PC-9 (cell line): ENCODE measurements around the gene MYOF. TPM values are rescaled to one million over a fixed set of nuclear protein-coding genes. Genes with fewer than 3 reads are reported as not detected.

Source experiments
- BruUV-seq: library from RNA; stranded (reverse); fragments of 400-500 nt; replicated peaks from 2 replicates; lab custom pipeline; 2021; lab: Mats Ljungman, UMichigan
- CTCF ChIA-PET: fragments of 300-600 bp; sonication (Branson Sonifier 250); formaldehyde crosslinking; loops from one replicate; lab custom pipeline; 2022; ENCODE audit warnings: antibody characterized with exemption; lab: Charles Lee
- POLR2A ChIA-PET: fragments of 300-600 bp; sonication (Branson Sonifier 250); formaldehyde crosslinking; loops from one replicate; lab custom pipeline; 2022; ENCODE audit warnings: antibody characterized with exemption; ENCODE audit not compliant: unreplicated experiment; lab: Charles Lee
- DNase-seq, 2 experiments: peaks; one replicate each; pipeline versions ENCODE4 v3.0.0 to v3.0.0-alpha.2; 2015 to 2022; ENCODE audit warnings: mixed read lengths in 1 of 2
- H2AFZ ChIP-seq: fragments of 200-600 bp; sonication (generic); 2 replicates; pipeline ENCODE4 v1.8.1; 2017; ENCODE audit warnings: antibody characterized with exemption
- H3F3A ChIP-seq: fragments of 200-600 bp; sonication (generic); 2 replicates; pipeline ENCODE4 v1.8.1; 2017; ENCODE audit warnings: antibody characterized with exemption, mild to moderate bottlenecking, low read depth; ENCODE audit not compliant: insufficient read depth
- H3K27ac ChIP-seq: fragments of 200-600 bp; sonication (generic); 2 replicates; pipeline ENCODE4 v1.6.1; 2016; ENCODE audit warnings: mixed run types
- H3K27me3 ChIP-seq: fragments of 200-600 bp; sonication (generic); 2 replicates; pipeline ENCODE4 v1.6.1; 2016; ENCODE audit warnings: low read depth, mixed run types; ENCODE audit not compliant: insufficient read depth
- H3K36me3 ChIP-seq: fragments of 200-600 bp; sonication (generic); 2 replicates; pipeline ENCODE4 v1.6.1; 2016; ENCODE audit warnings: low read depth, mixed run types
- H3K4me1 ChIP-seq: fragments of 200-600 bp; sonication (generic); replicated peaks from 2 replicates; pipeline ENCODE4 v1.6.1; 2016; ENCODE audit warnings: mixed run types; ENCODE audit not compliant: insufficient read depth
- H3K4me2 ChIP-seq: fragments of 200-600 bp; sonication (generic); 2 replicates; pipeline ENCODE4 v1.6.1; 2017; ENCODE audit warnings: mixed run types
- H3K4me3 ChIP-seq: fragments of 200-600 bp; sonication (generic); 2 replicates; pipeline ENCODE4 v1.6.1; 2016; ENCODE audit warnings: mixed run types
- H3K79me2 ChIP-seq: fragments of 200-600 bp; sonication (generic); 2 replicates; pipeline ENCODE4 v1.6.1; 2017; ENCODE audit warnings: low read depth, mixed run types
- H3K9me2 ChIP-seq: fragments of 200-600 bp; sonication (generic); 2 replicates; pipeline ENCODE4 v1.8.1; 2017; ENCODE audit warnings: mild to moderate bottlenecking; ENCODE audit not compliant: insufficient read depth
- H3K9me3 ChIP-seq: fragments of 200-600 bp; sonication (generic); 2 replicates; pipeline ENCODE4 v1.8.1; 2016; ENCODE audit warnings: low read depth; ENCODE audit not compliant: insufficient read depth
- H4K20me1 ChIP-seq: fragments of 200-600 bp; sonication (generic); 2 replicates; pipeline ENCODE4 v1.8.1; 2017; ENCODE audit not compliant: insufficient read depth
- EZH2 ChIP-seq: fragments of 200-600 bp; sonication (generic); IDR thresholded peaks from 2 replicates; pipeline ENCODE4 v1.8.0; 2017; ENCODE audit warnings: antibody characterized with exemption, low read depth
- intact Hi-C: fragments of 100-400 bp; cut with micrococcal nuclease; formaldehyde crosslinking; loops from one replicate; pipeline ENCODE4 v1.10.0; 2022; ENCODE audit not compliant: unreplicated experiment
- total RNA-seq: library from RNA; stranded (reverse); gene quantifications from 2 replicates; pipeline ENCODE4 v1.2.3, GENCODE V29; 2021
- TF ChIP-seq, protein P1 (sequence below): fragments of 200-600 bp; sonication (generic); conservative IDR thresholded peaks from 2 replicates; pipeline ENCODE4 v1.6.1; 2017; ENCODE audit warnings: mixed run types, antibody characterized with exemption, mild to moderate bottlenecking, moderate library complexity

MYOF gene
- total RNA-seq, 1 experiment from 2014 or later, result 274 TPM

DNA sequence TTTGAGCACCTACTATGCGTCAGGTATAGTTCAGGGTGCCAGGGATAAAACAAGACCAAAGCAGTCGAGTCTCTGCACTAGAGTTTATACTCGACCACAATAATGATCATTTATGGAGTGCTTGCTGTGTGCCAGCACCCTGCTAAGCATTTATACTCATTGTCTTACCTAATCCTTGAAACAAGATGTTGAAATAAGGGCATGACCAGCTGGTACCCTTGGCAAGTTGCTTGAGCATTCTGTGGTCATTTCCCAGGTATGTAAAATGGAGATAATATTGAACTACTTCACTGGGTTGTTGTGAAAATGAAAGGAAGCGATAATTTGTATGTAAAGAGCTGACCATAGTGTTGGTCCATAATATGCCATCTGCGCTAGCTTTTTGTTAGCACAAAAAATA is 223.0 kb downstream of the MYOF start:
- POLR2A ChIA-PET, result no interaction called here
- H3K4me3 ChIP-seq, result no peak overlapping the region
- intact Hi-C loops, result no loop called here

More for the DNA sequence above, 223.0 kb downstream of the MYOF start:
- Histone ChIP-seq H3F3A (no peaks in the 10 kb centered on the region), H3K27me3 (no peaks in the 10 kb centered on the region), H3K4me1 (no peaks in the 10 kb centered on the region), H2AFZ (no peak overlapping the region), H3K9me3 (no peaks in the 10 kb centered on the region), H4K20me1 (no peaks in the 10 kb centered on the region), H3K4me2 (no peak overlapping the region), H3K9me2 (no peaks in the 10 kb centered on the region), H3K27ac (no peak overlapping the region), H3K79me2 (no peaks in the 10 kb centered on the region), H3K36me3 (no peaks in the 10 kb centered on the region)
- no TSS peak for BruUV-seq
- no peak for DNase-seq
- CTCF ChIA-PET, result no interaction called here
- TF ChIP-seq, protein P1, sequence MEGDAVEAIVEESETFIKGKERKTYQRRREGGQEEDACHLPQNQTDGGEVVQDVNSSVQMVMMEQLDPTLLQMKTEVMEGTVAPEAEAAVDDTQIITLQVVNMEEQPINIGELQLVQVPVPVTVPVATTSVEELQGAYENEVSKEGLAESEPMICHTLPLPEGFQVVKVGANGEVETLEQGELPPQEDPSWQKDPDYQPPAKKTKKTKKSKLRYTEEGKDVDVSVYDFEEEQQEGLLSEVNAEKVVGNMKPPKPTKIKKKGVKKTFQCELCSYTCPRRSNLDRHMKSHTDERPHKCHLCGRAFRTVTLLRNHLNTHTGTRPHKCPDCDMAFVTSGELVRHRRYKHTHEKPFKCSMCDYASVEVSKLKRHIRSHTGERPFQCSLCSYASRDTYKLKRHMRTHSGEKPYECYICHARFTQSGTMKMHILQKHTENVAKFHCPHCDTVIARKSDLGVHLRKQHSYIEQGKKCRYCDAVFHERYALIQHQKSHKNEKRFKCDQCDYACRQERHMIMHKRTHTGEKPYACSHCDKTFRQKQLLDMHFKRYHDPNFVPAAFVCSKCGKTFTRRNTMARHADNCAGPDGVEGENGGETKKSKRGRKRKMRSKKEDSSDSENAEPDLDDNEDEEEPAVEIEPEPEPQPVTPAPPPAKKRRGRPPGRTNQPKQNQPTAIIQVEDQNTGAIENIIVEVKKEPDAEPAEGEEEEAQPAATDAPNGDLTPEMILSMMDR, result no peak
- no peak for TF ChIP-seq EZH2

Other genes starting within 250 kb of the MYOF start
- gene CEP55, start 14.3 kb upstream of the MYOF start, total RNA-seq, result 29.6 and 38.9 TPM in 2 replicates
- 0.25 TPM in 1 of 2 replicates, not detected in the other for gene FFAR4, start 84.3 kb upstream of the MYOF start, total RNA-seq
- 0.57 TPM in 1 of 2 replicates, not detected in the other for gene RBP4, start 118.9 kb upstream of the MYOF start, total RNA-seq
- gene PDE6C, start 130.2 kb upstream of the MYOF start, total RNA-seq, result not detected in 2 replicates
- 5.4 and 10.4 TPM in 2 replicates for gene FRA10AC1, start 220.3 kb upstream of the MYOF start, total RNA-seq